MCF 10A (cell line): Measurements from ENCODE around the gene CAMTA1. TPM values are rescaled to one million over a fixed set of nuclear protein-coding genes. Genes with fewer than 3 reads are reported as not detected.

ENCODE experiments used
- BruUV-seq: library from RNA; stranded (reverse); fragments of 400-500 nt; replicated peaks from 2 replicates; lab custom pipeline; 2021; lab: Mats Ljungman, UMichigan
- CTCF ChIA-PET: fragments of 300-600 bp; sonication (Branson Sonifier 250); formaldehyde crosslinking; extraction: SDS; loops from one replicate; lab custom pipeline; 2021; ENCODE audit warnings: antibody characterized with exemption, inconsistent platforms; lab: Yijun Ruan, JAX
- POLR2A ChIA-PET: fragments of 300-600, 350-650 bp; sonication (Branson Sonifier 250); formaldehyde crosslinking; extraction: SDS; loops from one replicate; lab custom pipeline; 2020; ENCODE audit warnings: antibody characterized with exemption, inconsistent platforms; lab: Yijun Ruan, JAX
- DNase-seq: peaks from one replicate; pipeline ENCODE4 v3.0.0-alpha.2; 2018; ENCODE audit not compliant: unreplicated experiment
- H3K27ac Mint-ChIP-seq: one replicate; pipeline ENCODE4 v1.8.0; 2022; ENCODE audit warnings: mild to moderate bottlenecking, low read depth, mixed read lengths; ENCODE audit not compliant: unreplicated experiment
- H3K27me3 Mint-ChIP-seq: one replicate; pipeline ENCODE4 v1.8.0; 2022; ENCODE audit warnings: mixed read lengths; ENCODE audit not compliant: insufficient read depth, unreplicated experiment
- H3K36me3 Mint-ChIP-seq: one replicate; pipeline ENCODE4 v1.8.0; 2022; ENCODE audit warnings: mild to moderate bottlenecking, moderate library complexity, mixed read lengths; ENCODE audit not compliant: insufficient read depth, unreplicated experiment
- H3K4me1 Mint-ChIP-seq: one replicate; pipeline ENCODE4 v1.8.0; 2022; ENCODE audit warnings: mixed read lengths; ENCODE audit not compliant: insufficient read depth, unreplicated experiment
- H3K4me3 Mint-ChIP-seq: one replicate; pipeline ENCODE4 v1.8.0; 2022; ENCODE audit warnings: mild to moderate bottlenecking, moderate library complexity, mixed read lengths; ENCODE audit not compliant: unreplicated experiment
- H3K9me3 Mint-ChIP-seq: one replicate; pipeline ENCODE4 v1.8.0; 2022; ENCODE audit warnings: mixed read lengths; ENCODE audit not compliant: unreplicated experiment
- CTCF ChIP-seq: fragments of 200-600 bp; IDR thresholded peaks from one replicate; pipeline ENCODE4 v1.8.0; 2022; ENCODE audit warnings: antibody characterized with exemption, mild to moderate bottlenecking; ENCODE audit not compliant: unreplicated experiment
- intact Hi-C: fragments of 100-400 bp; cut with micrococcal nuclease; formaldehyde crosslinking; loops from 2 replicates; pipeline ENCODE4 v1.14.1; 2022
- total RNA-seq: library from RNA; stranded (reverse); gene quantifications from 2 replicates; pipeline ENCODE4 v1.2.3, GENCODE V29; 2022

The CAMTA1 gene
- total RNA-seq, 1 experiment from 2014 or later = 74.1 TPM

GRCh38 chr1:7301664-7301981 lies 516.4 kb downstream of the CAMTA1 start:
- intact Hi-C loops = no loop called here
- H3K27me3 Mint-ChIP-seq = no peaks in the 10 kb centered on the region
- H3K4me1 Mint-ChIP-seq = peaks cover 24% of the 10 kb centered on the region
- TF ChIP-seq CTCF = no peak
- peaks cover 2% of the 10 kb centered on the region for H3K9me3 Mint-ChIP-seq
- no TSS peak for BruUV-seq
- no peak overlapping the region for H3K4me3 Mint-ChIP-seq
- DNase-seq = no peak
- no peaks in the 10 kb centered on the region for H3K36me3 Mint-ChIP-seq
- H3K27ac Mint-ChIP-seq = no peak overlapping the region
- ChIA-PET CTCF (interaction anchor here (0.6 kb wide), 2 partner anchors 235 to 261 kb away, joined by 3 to 4 read pairs; no protein-coding TSS in a partner anchor), POLR2A (interaction anchor here (1.0 to 1.2 kb wide), 2 partner anchors 10 to 38 kb away, joined by 3 to 4 read pairs; no protein-coding TSS in a partner anchor)

DNA sequence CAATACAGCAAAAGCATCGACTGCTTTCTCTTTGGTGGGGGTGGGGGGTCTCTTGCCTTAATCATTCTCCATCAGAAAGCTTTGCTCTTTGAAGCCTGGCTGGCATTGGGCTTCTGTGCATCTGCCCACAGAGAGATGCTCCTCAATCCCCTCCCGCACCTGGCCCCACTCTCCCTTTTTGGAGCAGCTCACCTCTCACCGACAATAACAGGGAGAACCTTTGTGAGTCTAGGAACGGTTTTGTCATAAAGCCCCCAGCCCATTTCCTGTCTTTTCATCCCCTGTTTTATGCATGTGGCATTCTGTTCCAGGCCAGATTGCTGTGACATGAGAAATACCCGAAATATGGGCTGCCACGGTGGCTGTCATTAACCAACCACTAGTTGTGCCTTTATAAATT lies 516.9 kb downstream of the CAMTA1 start:
- ChIA-PET POLR2A (interaction anchor here (1.0 kb wide), 1 partner anchor 39 kb away, joined by 4 read pairs; no protein-coding TSS in a partner anchor), CTCF (interaction anchor here (0.6 kb wide), 2 partner anchors 235 to 261 kb away, joined by 3 to 4 read pairs; no protein-coding TSS in a partner anchor)
- intact Hi-C loops = no loop called here
- H3K27ac Mint-ChIP-seq = no peak overlapping the region
- H3K4me1 Mint-ChIP-seq = peaks cover 24% of the 10 kb centered on the region
- no peaks in the 10 kb centered on the region for H3K27me3 Mint-ChIP-seq
- no peak for TF ChIP-seq CTCF
- BruUV-seq = no TSS peak
- no peak for DNase-seq
- H3K9me3 Mint-ChIP-seq = no peaks in the 10 kb centered on the region
- H3K4me3 Mint-ChIP-seq = no peak overlapping the region
- H3K36me3 Mint-ChIP-seq = no peaks in the 10 kb centered on the region

DNA sequence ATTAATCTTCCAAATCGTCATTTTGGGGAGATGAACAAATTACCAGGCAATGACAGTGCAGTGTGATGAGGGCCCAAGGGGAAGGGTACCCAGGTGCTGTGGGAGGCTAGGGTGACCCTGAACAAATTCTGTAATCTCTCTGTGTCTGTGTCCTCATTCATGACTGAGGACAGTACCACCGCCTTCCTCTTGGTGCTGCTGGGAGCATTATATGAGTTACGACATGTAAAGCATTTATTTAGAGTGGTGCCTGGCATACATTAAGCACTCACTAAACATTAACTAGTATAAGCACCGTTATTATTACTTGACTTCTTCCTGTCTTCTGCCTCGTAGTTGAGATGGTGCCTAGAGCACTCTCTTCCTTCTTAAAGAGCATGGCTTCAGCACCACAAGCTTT lies 517.6 kb downstream of the CAMTA1 start:
- ChIA-PET CTCF (no interaction called here), POLR2A (interaction anchor here (0.8 to 1.8 kb wide), 2 partner anchors 10 to 32 kb away, joined by 3 to 6 read pairs; no protein-coding TSS in a partner anchor)
- no TSS peak for BruUV-seq
- Mint-ChIP-seq H3K27me3 (no peaks in the 10 kb centered on the region), H3K4me1 (peaks cover 24% of the 10 kb centered on the region), H3K36me3 (no peaks in the 10 kb centered on the region), H3K9me3 (peaks cover 5% of the 10 kb centered on the region), H3K27ac (no peak overlapping the region), H3K4me3 (no peak overlapping the region)
- no peak for TF ChIP-seq CTCF
- DNase-seq = no peak
- intact Hi-C loops = no loop called here

DNA sequence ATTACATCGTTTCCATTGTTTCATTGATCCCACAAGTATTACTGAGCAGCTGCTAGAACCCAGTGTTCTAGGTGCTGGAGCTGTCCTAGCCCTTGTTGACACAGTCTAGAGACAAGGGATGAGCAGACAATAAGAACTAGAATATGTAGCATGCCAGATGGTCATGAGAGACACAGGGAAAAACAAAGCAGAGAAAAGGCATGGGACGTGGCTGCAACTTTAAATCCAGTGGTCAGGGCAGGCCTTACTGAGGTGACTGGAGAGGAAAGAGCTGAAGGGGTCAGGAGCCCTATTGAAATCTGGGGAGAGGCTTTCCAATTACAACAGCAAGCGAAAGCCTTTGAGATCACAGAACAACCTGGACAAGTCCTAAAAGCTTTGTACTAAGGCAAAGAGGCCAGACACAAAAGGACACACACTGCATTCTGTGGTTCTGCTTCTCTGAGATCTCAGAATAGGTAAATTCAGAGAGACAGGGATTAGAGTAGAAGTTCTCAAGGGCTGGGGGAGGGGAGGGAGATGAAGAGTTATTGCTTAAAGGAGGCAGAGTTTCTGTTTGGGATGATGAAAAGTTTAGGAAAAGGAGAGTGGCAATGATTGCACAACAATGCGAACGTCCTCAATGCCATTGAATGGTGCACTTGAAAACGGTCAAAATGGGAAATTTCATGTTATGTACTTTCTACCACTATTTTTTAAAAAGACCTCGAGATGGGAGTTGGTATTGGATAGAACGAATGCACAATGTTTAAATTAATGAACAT lies 518.5 kb downstream of the CAMTA1 start:
- peak; percentile 23 for DNase-seq
- TF ChIP-seq CTCF = no peak
- Mint-ChIP-seq H3K27me3 (no peaks in the 10 kb centered on the region), H3K9me3 (peaks cover 9% of the 10 kb centered on the region), H3K36me3 (no peaks in the 10 kb centered on the region), H3K4me1 (peaks cover 22% of the 10 kb centered on the region), H3K4me3 (no peak overlapping the region), H3K27ac (no peak overlapping the region)
- ChIA-PET POLR2A (interaction anchor here (0.8 to 1.8 kb wide), 2 partner anchors 9 to 31 kb away, joined by 3 to 6 read pairs; no protein-coding TSS in a partner anchor), CTCF (no interaction called here)
- BruUV-seq = no TSS peak
- intact Hi-C loops = no loop called here
